ENCODE data around the gene PDPK1.
"Not testable (repeated sequence)": the region's sequence is repeated elsewhere in the genome, so short reads cannot be mapped to it uniquely, and the experiment has no call there.

PDPK1 gene

DNA sequence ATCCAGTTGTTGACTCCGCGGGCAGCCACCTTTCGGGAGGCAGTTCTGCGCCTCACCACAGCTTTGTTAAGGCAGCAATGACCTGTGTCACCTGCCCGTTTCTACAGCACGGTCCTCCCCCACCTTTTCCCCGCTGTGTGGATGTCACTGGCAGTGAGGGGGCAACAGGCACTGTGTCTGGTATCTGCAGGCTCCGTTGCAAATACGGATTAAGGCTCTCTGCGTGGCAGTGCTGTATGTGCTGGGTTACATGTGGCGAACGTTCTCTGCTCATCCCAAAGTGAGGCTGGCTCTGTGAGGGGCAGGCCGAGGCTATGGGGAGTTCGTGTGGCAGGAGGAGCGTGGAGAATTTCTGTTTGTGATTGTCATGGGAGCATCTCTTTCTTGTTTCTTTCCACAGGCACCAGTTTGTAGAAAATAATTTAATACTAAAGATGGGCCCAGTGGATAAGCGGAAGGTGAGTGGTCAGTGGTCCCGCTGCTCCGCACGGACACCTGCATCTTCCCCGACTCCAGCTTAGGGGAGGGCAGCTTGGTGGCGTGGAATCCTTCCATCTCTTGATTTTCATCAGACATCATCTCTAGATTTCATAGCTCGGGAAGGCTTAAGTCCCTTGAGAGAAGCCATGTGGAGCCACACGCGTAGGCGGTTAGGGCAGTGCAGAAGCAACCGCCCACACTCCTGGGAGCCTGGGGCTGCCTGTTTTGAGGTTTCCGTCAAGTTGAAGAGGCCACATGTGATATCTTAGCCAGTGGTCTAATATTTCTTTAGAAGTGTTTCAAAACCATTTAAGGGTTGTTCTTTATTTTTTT, 57.8 kb downstream of the PDPK1 start:
- DNase-seq: no peak

DNA sequence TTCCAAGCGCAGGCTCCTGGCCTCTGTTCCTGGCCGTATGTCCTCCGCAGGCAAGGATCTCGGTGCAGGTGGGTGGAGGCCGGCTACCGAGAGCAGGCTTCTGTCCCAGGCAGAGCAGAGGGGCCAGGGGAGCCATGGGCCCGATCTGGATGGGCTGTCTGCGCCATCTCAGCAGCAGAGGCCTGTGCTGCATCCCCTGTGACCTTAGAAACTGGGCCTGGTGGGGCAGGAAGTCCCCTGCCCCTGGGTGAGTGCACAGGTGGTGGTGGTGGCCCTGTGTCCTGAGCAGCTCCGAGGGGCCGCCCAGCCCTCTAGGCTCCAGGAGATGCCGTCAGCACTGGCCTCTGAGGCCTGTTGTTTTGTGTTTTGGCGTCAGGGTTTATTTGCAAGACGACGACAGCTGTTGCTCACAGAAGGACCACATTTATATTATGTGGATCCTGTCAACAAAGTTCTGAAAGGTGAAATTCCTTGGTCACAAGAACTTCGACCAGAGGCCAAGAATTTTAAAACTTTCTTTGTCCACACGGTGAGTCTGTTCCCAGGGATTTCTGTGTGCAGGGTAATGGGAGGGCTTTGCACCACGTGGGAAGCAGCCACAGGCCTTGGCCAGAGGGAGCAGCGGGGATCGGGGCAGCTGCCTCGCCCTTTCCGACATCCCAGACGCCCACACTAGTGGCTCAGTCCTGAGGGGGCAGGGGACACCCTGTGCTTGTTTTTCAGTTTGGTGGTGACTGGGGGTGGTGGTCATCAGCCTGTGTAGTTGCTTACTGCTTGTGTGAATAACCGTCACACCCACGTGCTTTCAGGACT, 59.1 kb downstream of the PDPK1 start:
- DNase-seq: no peak

GRCh38 chr16:2597560-2597902, 59.7 kb downstream of the PDPK1 start:
- DNase-seq: no peak

DNA sequence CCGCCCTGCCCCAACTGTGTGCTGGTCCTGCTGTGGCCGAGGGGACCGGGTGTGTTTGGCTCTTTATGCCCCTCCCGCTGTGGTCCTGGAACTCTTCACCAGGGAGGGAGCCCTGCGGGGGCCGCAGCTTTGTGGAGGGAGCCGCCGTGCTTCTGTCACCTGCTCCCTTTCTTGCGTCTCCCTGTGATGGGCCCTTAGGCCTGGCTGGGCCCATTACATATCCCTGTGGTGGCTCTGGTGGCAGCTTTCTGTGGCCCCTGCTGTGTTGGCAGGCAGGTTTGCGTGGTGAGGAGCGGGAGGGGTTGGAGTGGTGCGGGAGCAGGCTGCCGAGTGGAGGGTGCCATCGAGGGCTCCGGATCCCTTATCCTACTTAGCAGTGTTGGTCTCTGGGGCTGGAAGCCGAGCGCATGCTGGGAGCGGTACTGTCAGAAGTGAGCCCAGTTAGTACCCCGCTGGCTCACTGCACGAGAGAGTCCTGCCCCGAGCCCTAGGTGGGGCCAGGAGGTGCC, 60.4 kb downstream of the PDPK1 start:
- DNase-seq: no peak

DNA sequence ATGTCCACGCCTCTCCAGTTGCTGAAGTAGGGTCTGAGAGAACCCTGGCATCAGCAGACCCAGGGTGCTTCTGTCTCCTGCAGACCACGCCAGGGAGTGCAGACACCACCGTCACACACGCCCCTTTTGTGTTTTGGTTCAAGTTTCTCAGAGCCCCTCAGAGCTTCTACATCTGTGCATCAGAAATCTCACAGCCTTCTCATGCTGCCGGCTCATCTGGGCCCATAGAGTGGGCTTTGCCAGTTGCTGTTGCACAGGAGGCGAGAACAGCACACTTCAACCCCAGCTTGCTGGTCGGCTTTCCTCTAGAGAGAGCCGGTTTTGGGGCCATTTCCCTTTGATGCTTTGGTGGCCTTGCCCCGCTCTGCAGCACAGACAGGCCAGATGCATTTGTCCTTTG, 60.9 kb downstream of the PDPK1 start:
- DNase-seq: no peak

- DNase-seq: not testable (repeated sequence)
Observed at GRCh38 chr16:2599165-2599564, 61.3 kb downstream of the PDPK1 start.

GRCh38 chr16:2599785-2600184, 62.0 kb downstream of the PDPK1 start:
- not testable (repeated sequence) for DNase-seq

DNA sequence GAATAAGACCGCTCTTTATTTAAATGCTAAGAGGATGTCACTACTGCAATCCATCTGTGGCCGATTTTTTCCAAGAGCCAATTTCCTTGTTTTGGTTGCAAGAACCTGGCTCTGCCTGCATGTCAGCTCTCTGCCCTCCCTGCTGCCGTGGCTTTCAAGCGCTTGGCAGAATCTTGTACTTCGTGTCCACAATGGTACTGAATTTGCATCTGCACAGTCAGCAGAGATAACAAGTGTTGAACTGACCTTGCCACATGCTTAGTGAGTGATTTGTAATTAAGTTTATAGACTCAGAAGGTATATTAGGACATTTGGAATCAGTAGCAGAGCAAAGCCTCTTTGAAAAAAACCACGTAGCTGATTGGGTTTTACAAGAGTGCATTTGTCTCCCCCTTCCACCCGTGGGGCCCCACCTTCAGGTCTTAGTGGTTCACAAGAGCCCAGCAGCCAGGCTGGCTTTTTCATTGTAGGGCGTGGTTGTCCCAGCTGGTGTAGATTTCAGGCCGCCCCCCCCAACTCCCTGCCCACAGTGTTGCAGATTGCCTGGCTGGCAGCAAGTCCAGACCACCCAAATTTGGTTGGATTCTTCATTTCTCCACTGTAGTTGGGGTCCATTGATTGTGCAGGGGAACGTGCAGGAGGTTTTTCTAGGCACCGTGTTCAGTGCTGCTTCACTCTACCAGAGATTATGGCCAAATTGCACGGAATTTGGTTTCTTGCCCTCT, 63.6 kb downstream of the PDPK1 start:
- DNase-seq: not testable (repeated sequence)

- DNase-seq: not testable (repeated sequence)
Observed at GRCh38 chr16:2602175-2602574, 64.4 kb downstream of the PDPK1 start.

GRCh38 chr16:2603165-2604015, 65.6 kb downstream of the PDPK1 start:
- peak; percentile 82 for DNase-seq

GRCh38 chr16:2604016-2604369, 66.2 kb downstream of the PDPK1 start:
- DNase-seq: not testable (repeated sequence)

DNA sequence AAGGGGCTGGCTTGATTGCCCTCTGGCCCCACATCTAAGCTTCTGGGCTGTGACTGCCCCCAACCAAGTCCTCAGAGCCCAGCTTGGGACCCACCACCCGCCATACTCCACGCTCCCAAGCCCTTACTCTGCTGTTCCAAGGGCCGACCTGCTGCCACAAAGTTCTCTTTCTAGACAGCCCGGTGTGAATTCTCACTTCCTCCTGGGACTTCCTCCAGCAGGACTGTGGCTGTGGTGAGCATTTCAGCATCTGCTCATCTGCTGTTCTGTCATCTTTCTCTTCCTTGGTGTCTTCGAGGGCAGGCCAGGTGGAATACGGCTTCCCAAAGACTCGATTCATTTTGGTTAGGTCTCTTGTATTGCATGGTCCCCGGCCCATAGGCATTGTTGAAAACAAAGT, 69.0 kb downstream of the PDPK1 start:
- not testable (repeated sequence) for DNase-seq

GRCh38 chr16:2609345-2609744, 71.5 kb downstream of the PDPK1 start:
- not testable (repeated sequence) for DNase-seq

GRCh38 chr16:2609827-2610470, 72.1 kb downstream of the PDPK1 start:
- no peak for DNase-seq

DNA sequence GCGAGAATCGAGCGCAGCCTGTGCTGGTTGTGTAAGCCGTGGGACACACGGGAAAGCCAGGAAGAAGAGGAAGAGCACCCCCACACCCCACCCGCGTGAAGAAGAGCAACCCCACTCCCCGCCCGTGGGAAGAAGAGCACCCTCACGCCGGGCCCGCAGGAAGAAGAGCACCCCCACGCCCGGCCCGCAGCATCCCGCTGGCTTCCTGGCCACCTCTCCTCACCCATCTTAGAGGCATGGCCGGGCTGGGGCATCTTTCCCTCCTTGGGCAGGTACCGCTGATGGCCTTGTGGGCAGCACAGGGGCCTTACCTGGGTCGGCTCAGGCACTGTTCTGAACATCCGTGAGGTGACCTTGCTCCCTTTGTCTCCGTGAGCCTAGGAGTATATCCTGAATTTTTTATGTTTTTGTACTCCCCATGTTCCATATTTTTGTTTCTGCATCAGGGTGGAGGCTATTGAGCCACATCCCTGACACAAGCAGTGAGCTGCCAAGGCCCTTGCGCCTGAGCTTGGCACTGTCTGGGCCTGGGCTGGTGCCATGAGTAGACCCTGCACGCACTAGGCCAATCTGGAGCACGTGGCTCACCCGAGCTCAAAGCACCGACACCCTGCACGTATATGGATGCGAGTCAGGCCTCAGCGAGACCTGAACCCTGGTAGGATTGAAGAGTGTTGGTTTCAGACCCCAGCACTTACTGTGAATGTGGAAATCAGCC, 73.1 kb downstream of the PDPK1 start:
- no peak for DNase-seq

DNA sequence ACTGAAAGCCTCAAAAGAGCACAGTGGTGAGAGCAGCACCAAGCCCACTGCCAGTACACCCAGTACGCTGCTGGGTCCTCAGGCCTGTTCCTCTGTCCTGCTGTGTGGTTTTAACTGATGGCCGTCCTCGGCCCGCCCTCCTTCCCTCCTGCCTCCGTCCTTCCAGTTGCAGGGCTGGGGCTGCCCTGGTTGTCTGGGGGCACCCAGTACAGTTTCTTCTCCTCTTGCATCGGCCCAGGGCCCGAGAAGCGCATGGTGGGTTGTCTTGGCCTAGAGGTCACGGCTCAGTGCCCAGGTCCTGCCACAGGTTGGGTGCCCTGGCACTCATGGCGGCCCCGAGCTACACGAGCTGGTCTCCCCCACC, 73.7 kb downstream of the PDPK1 start:
- DNase-seq: no peak

GRCh38 chr16:2611877-2612276, 74.1 kb downstream of the PDPK1 start:
- not testable (repeated sequence) for DNase-seq

- DNase-seq: not testable (repeated sequence)
Observed at GRCh38 chr16:2613251-2613650, 75.4 kb downstream of the PDPK1 start.

DNA sequence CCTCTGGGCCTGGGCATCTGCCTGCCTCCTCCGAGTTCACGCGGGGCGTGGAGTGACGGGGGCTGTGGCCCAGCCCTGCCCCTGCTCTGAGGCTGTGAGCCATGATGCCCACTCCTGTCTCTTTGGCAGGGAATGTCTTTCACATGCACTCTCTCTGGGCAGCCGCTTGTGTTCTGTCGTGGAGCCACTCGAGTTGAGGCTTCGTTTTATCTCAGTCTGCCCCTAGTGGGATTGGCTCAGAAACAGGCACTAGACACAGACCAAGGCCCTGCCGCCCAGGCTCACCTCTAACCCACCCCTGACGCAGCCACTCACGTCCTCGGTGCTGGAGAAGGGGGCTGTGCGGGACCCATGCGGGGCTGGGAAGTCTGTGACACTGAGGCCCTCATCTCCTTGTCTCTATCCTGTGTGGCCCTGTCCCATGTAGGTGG, 77.0 kb downstream of the PDPK1 start:
- no peak for DNase-seq

GRCh38 chr16:2618964-2619363, 81.1 kb downstream of the PDPK1 start:
- not testable (repeated sequence) for DNase-seq

GRCh38 chr16:2619628-2620027, 81.8 kb downstream of the PDPK1 start:
- DNase-seq: not testable (repeated sequence)

All from NCI-H2081 treated with DMSO at 0.1 percent for 48 hours (cell line).